ENCODE results near the gene ZNF74. TPM values are rescaled to one million over a fixed set of nuclear protein-coding genes. Genes with fewer than 3 reads are reported as not detected.

The ZNF74 gene
- total and polyA plus RNA-seq, 4 donors, result 4.1 to 17.6 (median 8.6) TPM

- H3K9ac ChIP-seq (ENCODE audit: insufficient read depth in 1 of 2, low read length in 2 of 2), result no peak overlapping the region
- no peak overlapping the region for H3K4me3 ChIP-seq
- peaks cover 0 to 13% (median 11%) of the 10 kb centered on the region in 4 donors for H3K36me3 ChIP-seq (ENCODE audit: control insufficient read depth in 4 of 4, insufficient read depth in 4 of 4, low read length in 4 of 4)
- TF ChIP-seq CTCF (IDR thresholded peaks at IDR 0.05; ENCODE audit: control extremely low read depth, extremely low read depth), result no peak
- H3K9me3 ChIP-seq (ENCODE audit: control insufficient read depth in 4 of 4, insufficient read depth in 3 of 4, low read length in 3 of 4), result no peaks in the 10 kb centered on the region
- WGBS, 2 donors, result 37 to 49% methylated on average over 86 to 96 of the region's 96 CpGs
- peaks cover 0 to 45% (median 9%) of the 10 kb centered on the region in 5 donors for H3K4me1 ChIP-seq (ENCODE audit: control insufficient read depth in 5 of 5, insufficient read depth in 5 of 5, low read length in 5 of 5)
- ATAC-seq (ENCODE audit: insufficient read depth, low FRiP score), result no peak
- no peak overlapping the region for H3K27ac ChIP-seq (ENCODE audit: low read depth in 1 of 2, low read length in 1 of 2)
- no peak for DNase-seq
- H3K27me3 ChIP-seq (ENCODE audit: control insufficient read depth in 3 of 3, insufficient read depth in 3 of 3, low read length in 2 of 3), result peaks cover 0 to 20% (median 0%) of the 10 kb centered on the region in 3 donors
These were observed 31.8 kb downstream of the ZNF74 start for GRCh38 chr22:20425566-20426258.

GRCh38 chr22:20426259-20426615 lies 32.3 kb downstream of the ZNF74 start:
- DNase-seq (no peak), ATAC-seq (ENCODE audit: insufficient read depth, low FRiP score) (no peak)

GRCh38 chr22:20427104-20427944 lies 33.4 kb downstream of the ZNF74 start:
- Histone ChIP-seq H3K36me3 (ENCODE audit: control insufficient read depth in 4 of 4, insufficient read depth in 4 of 4, low read length in 4 of 4) (peaks cover 0 to 16% (median 11%) of the 10 kb centered on the region in 4 donors), H3K9me3 (ENCODE audit: control insufficient read depth in 4 of 4, insufficient read depth in 3 of 4, low read length in 3 of 4) (no peaks in the 10 kb centered on the region), H3K27ac (ENCODE audit: low read depth in 1 of 2, low read length in 1 of 2) (no peak overlapping the region), H3K4me3 (no peak overlapping the region), H3K27me3 (ENCODE audit: control insufficient read depth in 3 of 3, insufficient read depth in 3 of 3, low read length in 2 of 3) (peaks cover 0 to 23% (median 0%) of the 10 kb centered on the region in 3 donors), H3K4me1 (ENCODE audit: control insufficient read depth in 5 of 5, insufficient read depth in 5 of 5, low read length in 5 of 5) (peaks cover 0 to 52% (median 14%) of the 10 kb centered on the region in 5 donors), H3K9ac (ENCODE audit: insufficient read depth in 1 of 2, low read length in 2 of 2) (no peak overlapping the region)
- WGBS, 2 donors, result 95 to 97% methylated on average over 8 of the region's 8 CpGs
- ATAC-seq (ENCODE audit: insufficient read depth, low FRiP score) (no peak), DNase-seq (no peak)
- no peak for TF ChIP-seq CTCF (IDR thresholded peaks at IDR 0.05; ENCODE audit: control extremely low read depth, extremely low read depth)

More at GRCh38 chr22:20426259-20426615, 32.3 kb downstream of the ZNF74 start:
- Histone ChIP-seq H3K36me3 (ENCODE audit: control insufficient read depth in 4 of 4, insufficient read depth in 4 of 4, low read length in 4 of 4) (peaks cover 0 to 13% (median 11%) of the 10 kb centered on the region in 4 donors), H3K9ac (ENCODE audit: insufficient read depth in 1 of 2, low read length in 2 of 2) (no peak overlapping the region), H3K27ac (ENCODE audit: low read depth in 1 of 2, low read length in 1 of 2) (no peak overlapping the region), H3K27me3 (ENCODE audit: control insufficient read depth in 3 of 3, insufficient read depth in 3 of 3, low read length in 2 of 3) (peaks cover 0 to 20% (median 0%) of the 10 kb centered on the region in 3 donors), H3K4me1 (ENCODE audit: control insufficient read depth in 5 of 5, insufficient read depth in 5 of 5, low read length in 5 of 5) (peaks cover 0 to 51% (median 12%) of the 10 kb centered on the region in 5 donors), H3K9me3 (ENCODE audit: control insufficient read depth in 4 of 4, insufficient read depth in 3 of 4, low read length in 3 of 4) (no peaks in the 10 kb centered on the region), H3K4me3 (no peak overlapping the region)
- WGBS, 2 donors, result 82 to 93% methylated on average over 10 to 12 of the region's 12 CpGs
- TF ChIP-seq CTCF (IDR thresholded peaks at IDR 0.05; ENCODE audit: control extremely low read depth, extremely low read depth), result no peak
